22Rv1 (cell line): ENCODE results near the gene RBM18.

ENCODE experiments used
- CTCF ChIP-seq: fragments of 450-650 bp; IDR thresholded peaks from 2 replicates; pipeline ENCODE4 v1.5.1; 2017; ENCODE audit warnings: mild to moderate bottlenecking
- ZFX ChIP-seq: fragments of 450-650 bp; IDR thresholded peaks from 2 replicates; pipeline ENCODE4 v1.6.1; 2017; ENCODE audit warnings: antibody characterized with exemption, borderline replicate concordance

- TF ChIP-seq CTCF (no peak), ZFX (no peak)
These were observed 42.4 kb upstream of the RBM18 start for GRCh38 chr9:122307061-122307460.
